Esophagus squamous epithelium (tissue), 5 donors: ENCODE data around the gene TPM1. TPM values are rescaled to one million over a fixed set of nuclear protein-coding genes. Genes with fewer than 3 reads are reported as not detected.

Source experiments
- DNase-seq: peaks from one replicate; lab custom pipeline; 2025; lab: John Stamatoyannopoulos, UW
- H3K27ac ChIP-seq, 4 donors: fragments of 200-600 bp; sonication (generic); one replicate each; pipeline ENCODE4 v1.5.1; 2016 to 2019; ENCODE audit warnings: mild to moderate bottlenecking in 1 of 4
- H3K27me3 ChIP-seq, 4 donors: fragments of 200-600 bp; sonication (generic); 1 replicate in 3 of 4; 2 replicates in 1 of 4; pipeline versions ENCODE4 v1.5.1 to v1.6.0; 2017 to 2021; ENCODE audit warnings: antibody characterized with exemption in 1 of 4
- H3K36me3 ChIP-seq, 3 donors: fragments of 200-600 bp; sonication (generic); one replicate each; pipeline ENCODE4 v1.5.1; 2016 to 2019
- H3K4me1 ChIP-seq, 3 donors: fragments of 200-600 bp; sonication (generic); one replicate each; pipeline ENCODE4 v1.5.1; 2017 to 2019
- H3K4me3 ChIP-seq, 4 donors: fragments of 200-600 bp; sonication (generic); 1 replicate in 3 of 4; 2 replicates in 1 of 4; pipeline ENCODE4 v1.5.1; 2016 to 2019; ENCODE audit warnings: mild to moderate bottlenecking in 2 of 4, moderate library complexity in 1 of 4
- H3K9me3 ChIP-seq, 3 donors: fragments of 200-600 bp; sonication (generic); one replicate each; pipeline ENCODE4 v1.5.1; 2016 to 2019
- POLR2A ChIP-seq, 4 donors: fragments of 450-650 bp; IDR thresholded peaks; one replicate each; pipeline ENCODE4 v1.6.1; 2017; ENCODE audit warnings: antibody characterized with exemption in 4 of 4, mild to moderate bottlenecking in 4 of 4, moderate library complexity in 3 of 4
- WGBS, 2 donors: methylation state at CpG; one replicate each; pipeline ENCODE4 v1.1.5; 2018; 5-methylcytosine and 5-hydroxymethylcytosine counted together
- intact Hi-C: fragments of 100-400 bp; cut with DNase I; formaldehyde crosslinking; loops from one replicate; pipeline ENCODE4 v1.15.0; 2022
- total RNA-seq, 4 donors: library from RNA; depleted of rRNA; stranded (reverse); fragments of >200 nt; gene quantifications; one replicate each; pipeline ENCODE4 v1.1.0, GENCODE V29; 2016
- TF ChIP-seq, protein P1 (sequence below), 6 experiments: fragments of 450-650 bp in 4 of 6; fragments of 200-600 bp in 2 of 6; sonication (generic) in 2 of 6; IDR thresholded peaks; one replicate each; pipeline ENCODE4 v1.5.1; 2016 to 2019; ENCODE audit warnings: antibody characterized with exemption in 6 of 6, mild to moderate bottlenecking in 4 of 6, moderate library complexity in 4 of 6
- donor health status: DM: yes; HTN: yes; CAD: no.

TPM1 gene
- total RNA-seq, 4 donors from 2014 or later: 44.3 to 680 (median 138) TPM

GRCh38 chr15:63088533-63089245 lies 46.1 kb downstream of the TPM1 start:
- no peak overlapping the region for H3K4me3 ChIP-seq

GRCh38 chr15:63089260-63090043 lies 46.9 kb downstream of the TPM1 start:
- no peak for DNase-seq
- intact Hi-C loops: loop anchor here (10.0 kb wide), 2 partner anchors 245 to 305 kb away; no protein-coding TSS in a partner anchor
- H3K36me3 ChIP-seq: no peaks in the 10 kb centered on the region
- no peaks in the 10 kb centered on the region for H3K4me1 ChIP-seq
- no peak overlapping the region for H3K27ac ChIP-seq
- H3K4me3 ChIP-seq: no peak overlapping the region
- H3K9me3 ChIP-seq: no peaks in the 10 kb centered on the region
- no peaks in the 10 kb centered on the region for H3K27me3 ChIP-seq
- TF ChIP-seq POLR2A (IDR thresholded peaks at IDR 0.05): no peak
- TF ChIP-seq, protein P1, sequence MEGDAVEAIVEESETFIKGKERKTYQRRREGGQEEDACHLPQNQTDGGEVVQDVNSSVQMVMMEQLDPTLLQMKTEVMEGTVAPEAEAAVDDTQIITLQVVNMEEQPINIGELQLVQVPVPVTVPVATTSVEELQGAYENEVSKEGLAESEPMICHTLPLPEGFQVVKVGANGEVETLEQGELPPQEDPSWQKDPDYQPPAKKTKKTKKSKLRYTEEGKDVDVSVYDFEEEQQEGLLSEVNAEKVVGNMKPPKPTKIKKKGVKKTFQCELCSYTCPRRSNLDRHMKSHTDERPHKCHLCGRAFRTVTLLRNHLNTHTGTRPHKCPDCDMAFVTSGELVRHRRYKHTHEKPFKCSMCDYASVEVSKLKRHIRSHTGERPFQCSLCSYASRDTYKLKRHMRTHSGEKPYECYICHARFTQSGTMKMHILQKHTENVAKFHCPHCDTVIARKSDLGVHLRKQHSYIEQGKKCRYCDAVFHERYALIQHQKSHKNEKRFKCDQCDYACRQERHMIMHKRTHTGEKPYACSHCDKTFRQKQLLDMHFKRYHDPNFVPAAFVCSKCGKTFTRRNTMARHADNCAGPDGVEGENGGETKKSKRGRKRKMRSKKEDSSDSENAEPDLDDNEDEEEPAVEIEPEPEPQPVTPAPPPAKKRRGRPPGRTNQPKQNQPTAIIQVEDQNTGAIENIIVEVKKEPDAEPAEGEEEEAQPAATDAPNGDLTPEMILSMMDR (IDR thresholded peaks at IDR 0.05): no peak
- WGBS, 2 donors: 56 to 71% methylated on average over 5 to 6 of the region's 6 CpGs

More at GRCh38 chr15:63088533-63089245, 46.1 kb downstream of the TPM1 start:
- Histone ChIP-seq H3K36me3 (no peaks in the 10 kb centered on the region), H3K27me3 (no peaks in the 10 kb centered on the region), H3K4me1 (no peaks in the 10 kb centered on the region), H3K27ac (no peak overlapping the region), H3K9me3 (no peaks in the 10 kb centered on the region)
- TF ChIP-seq, protein P1 (IDR thresholded peaks at IDR 0.05): no peak
- no peak for TF ChIP-seq POLR2A (IDR thresholded peaks at IDR 0.05)
- DNase-seq: no peak
- intact Hi-C loops: no loop called here
- WGBS, 2 donors: 66 to 78% methylated on average over 3 to 6 of the region's 6 CpGs

- 82 to 90% methylated on average over 9 of the region's 9 CpGs for WGBS, 2 donors
- intact Hi-C loops: loop anchor here (10.0 kb wide), 2 partner anchors 246 to 306 kb away; no protein-coding TSS in a partner anchor
- H3K27ac ChIP-seq: no peak overlapping the region
- no peaks in the 10 kb centered on the region for H3K9me3 ChIP-seq
- TF ChIP-seq, protein P1 (IDR thresholded peaks at IDR 0.05): no peak
- DNase-seq: no peak
- no peaks in the 10 kb centered on the region for H3K27me3 ChIP-seq
- no peaks in the 10 kb centered on the region for H3K36me3 ChIP-seq
- H3K4me1 ChIP-seq: no peaks in the 10 kb centered on the region
- no peak overlapping the region for H3K4me3 ChIP-seq
Observed at GRCh38 chr15:63090472-63090871, 47.9 kb downstream of the TPM1 start.

GRCh38 chr15:63090887-63091286 lies 48.3 kb downstream of the TPM1 start:
- WGBS, 2 donors: 48 to 80% methylated on average over 4 to 5 of the region's 10 CpGs
- no peak for DNase-seq
- intact Hi-C loops: loop anchor here (10.0 kb wide), 2 partner anchors 246 to 306 kb away; no protein-coding TSS in a partner anchor
- TF ChIP-seq, protein P1 (IDR thresholded peaks at IDR 0.05): no peak
- H3K27ac ChIP-seq: no peak overlapping the region
- no peak overlapping the region for H3K4me3 ChIP-seq
- H3K36me3 ChIP-seq: no peaks in the 10 kb centered on the region
- H3K9me3 ChIP-seq: no peaks in the 10 kb centered on the region
- H3K27me3 ChIP-seq: no peaks in the 10 kb centered on the region
- no peaks in the 10 kb centered on the region for H3K4me1 ChIP-seq
